Measurements from ENCODE around the gene OXSR1.
A peak's percentile ranks its signal among the peaks of the same experiment; 100 is the strongest.

The OXSR1 gene

DNA sequence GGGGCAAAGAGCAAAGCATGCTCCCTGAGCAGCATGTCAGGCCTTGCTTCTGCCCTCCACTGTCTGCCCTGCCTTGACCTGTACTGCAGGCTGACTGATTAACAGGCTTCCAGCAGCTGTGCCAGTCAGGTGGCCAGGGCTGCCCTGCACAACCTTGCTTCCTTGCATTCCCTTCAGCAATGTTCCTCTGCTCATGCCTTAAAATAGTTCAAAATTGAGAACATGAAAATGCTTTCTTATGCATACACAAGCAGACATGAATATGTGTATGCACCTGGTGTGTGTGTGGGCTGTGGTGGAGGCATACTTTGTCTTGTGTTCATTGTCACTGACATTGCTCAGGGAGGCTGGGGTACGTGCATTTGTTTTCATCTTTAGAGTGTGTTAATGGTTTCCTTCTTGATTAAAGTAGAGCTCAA is 99.0 kb downstream of the OXSR1 start:
- WGBS (ENCODE audit: extremely low coverage, insufficient coverage, insufficient read length), result no CpG with 5 or more reads among the region's 1 CpG
- no peak overlapping the region for H3K14ac ChIP-seq (ENCODE audit: low read length)

DNA sequence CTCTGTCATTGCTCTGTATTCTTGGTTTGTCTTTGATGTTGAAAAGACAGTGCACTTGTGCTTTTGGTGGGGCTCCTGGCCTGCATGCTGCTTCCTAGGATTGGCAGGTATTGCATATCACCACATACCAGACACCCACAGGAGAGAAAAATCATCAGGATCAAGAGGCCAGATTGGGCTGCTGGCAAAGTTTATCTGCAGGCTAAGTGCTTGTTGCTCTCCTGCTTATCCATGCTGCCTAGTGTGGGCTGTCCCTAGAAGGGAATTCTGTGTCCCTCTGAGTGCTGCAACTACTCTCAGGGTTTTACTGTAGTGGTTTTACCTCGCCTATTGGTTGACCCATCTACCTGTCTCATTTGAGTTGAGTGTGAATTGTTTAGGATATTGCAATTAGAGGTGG is 99.4 kb downstream of the OXSR1 start:
- no peak overlapping the region for H3K23ac ChIP-seq (ENCODE audit: low read length)
- no peak overlapping the region for H2AK5ac ChIP-seq (ENCODE audit: low read length)
- H3K18ac ChIP-seq (ENCODE audit: low read length), result no peak overlapping the region
- H3K79me1 ChIP-seq (ENCODE audit: low read length), result no peaks in the 10 kb centered on the region
- no peak overlapping the region for H4K91ac ChIP-seq (ENCODE audit: low read depth, low read length)
- H3K27me3 ChIP-seq (ENCODE audit: insufficient read depth, low read length), result no peaks in the 10 kb centered on the region
- H3K79me2 ChIP-seq (ENCODE audit: control insufficient read depth, insufficient read depth, low read length, poor library complexity), result no peaks in the 10 kb centered on the region
- H4K12ac ChIP-seq (ENCODE audit: low read depth, low read length), result no peak overlapping the region
- peaks cover 0 to 2% of the 10 kb centered on the region in 2 experiments for H3K4me1 ChIP-seq (ENCODE audit: control insufficient read depth in 1 of 2, insufficient read depth in 2 of 2, low read length in 2 of 2)
- H3K9ac ChIP-seq (ENCODE audit: low read length), result no peak overlapping the region
- no peak overlapping the region for H2BK12ac ChIP-seq (ENCODE audit: low read length)
- no peak overlapping the region for H3K4ac ChIP-seq (ENCODE audit: low read depth, low read length)
- no peaks in the 10 kb centered on the region for H3K36me3 ChIP-seq (ENCODE audit: control insufficient read depth in 1 of 2, insufficient read depth in 2 of 2, low read length in 2 of 2)
- no peak overlapping the region for H3K4me3 ChIP-seq (ENCODE audit: low read depth, low read length)
- WGBS (ENCODE audit: extremely low coverage, insufficient coverage, insufficient read length), result no CpG with 5 or more reads among the region's 1 CpG
- no peak overlapping the region for H3K27ac ChIP-seq (ENCODE audit: low read depth, low read length)
- H2BK5ac ChIP-seq (ENCODE audit: low read depth, low read length, poor library complexity), result no peak overlapping the region
- H4K8ac ChIP-seq (ENCODE audit: low read depth, low read length), result no peak overlapping the region
- peak in 1 of 2 donors; percentile 21 for DNase-seq
- H3K9me3 ChIP-seq (ENCODE audit: insufficient read depth, low read depth, low read length), result no peaks in the 10 kb centered on the region
- H3K4me2 ChIP-seq (ENCODE audit: low read length), result no peak overlapping the region
- no peak overlapping the region for H3K14ac ChIP-seq (ENCODE audit: low read length)
- no peak overlapping the region for H2BK120ac ChIP-seq (ENCODE audit: insufficient read depth, low read length, poor library complexity)
- H2AFZ ChIP-seq (ENCODE audit: insufficient read depth, low read length, poor library complexity), result no peak overlapping the region

More for the DNA sequence above, 99.0 kb downstream of the OXSR1 start:
- no peak overlapping the region for H3K27ac ChIP-seq (ENCODE audit: low read depth, low read length)
- H3K36me3 ChIP-seq (ENCODE audit: control insufficient read depth in 1 of 2, insufficient read depth in 2 of 2, low read length in 2 of 2), result no peaks in the 10 kb centered on the region
- no peaks in the 10 kb centered on the region for H3K79me1 ChIP-seq (ENCODE audit: low read length)
- DNase-seq, result peak in 1 of 2 donors; percentile 5
- no peak overlapping the region for H2BK5ac ChIP-seq (ENCODE audit: low read depth, low read length, poor library complexity)
- no peak overlapping the region for H3K4ac ChIP-seq (ENCODE audit: low read depth, low read length)
- no peak overlapping the region for H2BK120ac ChIP-seq (ENCODE audit: insufficient read depth, low read length, poor library complexity)
- H2AFZ ChIP-seq (ENCODE audit: insufficient read depth, low read length, poor library complexity), result no peak overlapping the region
- H4K8ac ChIP-seq (ENCODE audit: low read depth, low read length), result no peak overlapping the region
- H3K9me3 ChIP-seq (ENCODE audit: insufficient read depth, low read depth, low read length), result no peaks in the 10 kb centered on the region
- no peaks in the 10 kb centered on the region for H3K27me3 ChIP-seq (ENCODE audit: insufficient read depth, low read length)
- H3K4me3 ChIP-seq (ENCODE audit: low read depth, low read length), result no peak overlapping the region
- H3K4me1 ChIP-seq (ENCODE audit: control insufficient read depth in 1 of 2, insufficient read depth in 2 of 2, low read length in 2 of 2), result peaks cover 0 to 2% of the 10 kb centered on the region in 2 experiments
- no peak overlapping the region for H2BK12ac ChIP-seq (ENCODE audit: low read length)
- H4K12ac ChIP-seq (ENCODE audit: low read depth, low read length), result no peak overlapping the region
- no peak overlapping the region for H3K9ac ChIP-seq (ENCODE audit: low read length)
- no peak overlapping the region for H3K18ac ChIP-seq (ENCODE audit: low read length)
- H3K79me2 ChIP-seq (ENCODE audit: control insufficient read depth, insufficient read depth, low read length, poor library complexity), result no peaks in the 10 kb centered on the region
- no peak overlapping the region for H2AK5ac ChIP-seq (ENCODE audit: low read length)
- H4K91ac ChIP-seq (ENCODE audit: low read depth, low read length), result no peak overlapping the region
- no peak overlapping the region for H3K23ac ChIP-seq (ENCODE audit: low read length)
- no peak overlapping the region for H3K4me2 ChIP-seq (ENCODE audit: low read length)

DNA sequence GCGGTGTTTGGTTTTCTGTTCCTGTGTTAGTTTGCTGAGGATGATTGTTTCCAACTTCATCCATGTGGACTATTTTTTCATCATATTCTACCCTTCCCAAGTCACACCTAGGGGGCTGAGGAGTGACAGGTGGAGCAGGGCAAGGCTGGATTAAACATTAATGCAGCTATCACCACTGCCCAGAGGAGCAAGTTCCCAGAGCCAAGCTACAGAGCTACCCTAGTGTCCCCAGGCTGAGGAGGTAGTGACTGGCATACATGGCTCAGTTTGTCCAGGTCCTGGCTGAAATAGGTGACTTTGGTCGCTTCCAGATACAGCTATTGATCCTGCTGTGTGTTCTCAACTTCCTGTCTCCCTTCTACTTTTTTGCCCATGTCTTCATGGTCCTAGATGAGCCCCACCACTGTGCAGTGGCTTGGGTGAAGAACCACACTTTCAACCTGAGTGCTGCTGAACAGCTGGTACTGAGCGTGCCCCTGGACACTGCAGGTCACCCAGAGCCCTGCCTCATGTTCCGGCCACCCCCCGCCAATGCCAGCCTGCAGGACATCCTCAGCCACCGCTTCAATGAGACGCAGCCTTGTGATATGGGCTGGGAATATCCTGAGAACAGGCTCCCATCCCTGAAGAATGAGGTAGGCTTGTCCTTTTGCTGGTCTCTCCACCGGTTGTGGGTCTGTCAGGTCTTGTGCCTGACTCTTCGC is 100.4 kb downstream of the OXSR1 start, which contains the start of gene SLC22A13:
SLC22A13 (plus strand) TSS at position 209 of the 704 bp plus-strand sequence; CDS start at position 258, 49 bp downstream.
- Histone ChIP-seq H4K91ac (ENCODE audit: low read depth, low read length) (no peak within 1 kb of the TSS), H3K4me3 (ENCODE audit: low read depth, low read length) (no peak within 1 kb of the TSS), H3K18ac (ENCODE audit: low read length) (no peak within 1 kb of the TSS), H2BK120ac (ENCODE audit: insufficient read depth, low read length, poor library complexity) (no peak within 1 kb of the TSS), H3K36me3 (ENCODE audit: control insufficient read depth in 1 of 2, insufficient read depth in 2 of 2, low read length in 2 of 2) (no peaks in the 10 kb centered on the region), H3K23ac (ENCODE audit: low read length) (no peak within 1 kb of the TSS), H4K12ac (ENCODE audit: low read depth, low read length) (no peak within 1 kb of the TSS), H2BK12ac (ENCODE audit: low read length) (no peak within 1 kb of the TSS), H3K4ac (ENCODE audit: low read depth, low read length) (no peak within 1 kb of the TSS), H3K79me1 (ENCODE audit: low read length) (no peaks in the 10 kb centered on the region), H2AFZ (ENCODE audit: insufficient read depth, low read length, poor library complexity) (no peak within 1 kb of the TSS), H3K9ac (ENCODE audit: low read length) (no peak within 1 kb of the TSS), H2BK5ac (ENCODE audit: low read depth, low read length, poor library complexity) (no peak within 1 kb of the TSS), H2AK5ac (ENCODE audit: low read length) (no peak within 1 kb of the TSS), H4K8ac (ENCODE audit: low read depth, low read length) (no peak within 1 kb of the TSS), H3K9me3 (ENCODE audit: insufficient read depth, low read depth, low read length) (no peaks in the 10 kb centered on the region), H3K4me1 (ENCODE audit: control insufficient read depth in 1 of 2, insufficient read depth in 2 of 2, low read length in 2 of 2) (peaks cover 0 to 2% of the 10 kb centered on the region in 2 experiments), H3K14ac (ENCODE audit: low read length) (no peak within 1 kb of the TSS), H3K27ac (ENCODE audit: low read depth, low read length) (no peak within 1 kb of the TSS), H3K4me2 (ENCODE audit: low read length) (no peak within 1 kb of the TSS), H3K27me3 (ENCODE audit: insufficient read depth, low read length) (no peaks in the 10 kb centered on the region), H3K79me2 (ENCODE audit: control insufficient read depth, insufficient read depth, low read length, poor library complexity) (no peaks in the 10 kb centered on the region)
- no CpG with 5 or more reads among the region's 9 CpGs for WGBS (ENCODE audit: extremely low coverage, insufficient coverage, insufficient read length)
- no peak for DNase-seq

DNA sequence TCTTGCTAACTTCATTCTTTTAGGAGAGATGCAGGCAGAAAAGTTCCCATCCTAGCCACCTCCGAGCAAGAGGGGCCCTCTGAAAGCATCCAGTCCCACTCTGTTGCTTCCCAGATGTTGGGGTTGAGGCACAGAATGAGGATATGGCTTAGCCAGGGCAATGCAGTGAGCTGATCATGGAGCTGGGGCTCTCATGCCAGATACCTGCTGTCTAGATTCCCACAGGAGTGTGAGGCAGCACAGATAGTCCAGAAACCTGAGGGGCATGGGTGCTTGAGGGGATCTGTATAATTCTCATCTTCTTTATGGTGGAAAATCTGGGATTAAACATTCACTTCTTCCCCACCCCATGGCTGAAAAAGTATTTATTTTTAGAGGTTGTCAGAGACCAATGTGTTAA is 101.5 kb downstream of the OXSR1 start:
- Histone ChIP-seq H2BK12ac (ENCODE audit: low read length) (no peak overlapping the region), H3K14ac (ENCODE audit: low read length) (no peak overlapping the region), H3K18ac (ENCODE audit: low read length) (no peak overlapping the region), H4K8ac (ENCODE audit: low read depth, low read length) (no peak overlapping the region), H4K12ac (ENCODE audit: low read depth, low read length) (no peak overlapping the region), H2BK5ac (ENCODE audit: low read depth, low read length, poor library complexity) (no peak overlapping the region), H3K27me3 (ENCODE audit: insufficient read depth, low read length) (no peaks in the 10 kb centered on the region), H3K79me2 (ENCODE audit: control insufficient read depth, insufficient read depth, low read length, poor library complexity) (no peaks in the 10 kb centered on the region), H3K4me3 (ENCODE audit: low read depth, low read length) (no peak overlapping the region), H3K4ac (ENCODE audit: low read depth, low read length) (no peak overlapping the region), H3K36me3 (ENCODE audit: control insufficient read depth in 1 of 2, insufficient read depth in 2 of 2, low read length in 2 of 2) (no peaks in the 10 kb centered on the region), H3K27ac (ENCODE audit: low read depth, low read length) (no peak overlapping the region), H3K9me3 (ENCODE audit: insufficient read depth, low read depth, low read length) (no peaks in the 10 kb centered on the region), H4K91ac (ENCODE audit: low read depth, low read length) (no peak overlapping the region), H2AFZ (ENCODE audit: insufficient read depth, low read length, poor library complexity) (no peak overlapping the region), H3K4me2 (ENCODE audit: low read length) (no peak overlapping the region), H3K4me1 (ENCODE audit: control insufficient read depth in 1 of 2, insufficient read depth in 2 of 2, low read length in 2 of 2) (peaks cover 0 to 2% of the 10 kb centered on the region in 2 experiments), H3K79me1 (ENCODE audit: low read length) (no peaks in the 10 kb centered on the region), H2AK5ac (ENCODE audit: low read length) (no peak overlapping the region), H3K9ac (ENCODE audit: low read length) (no peak overlapping the region), H2BK120ac (ENCODE audit: insufficient read depth, low read length, poor library complexity) (no peak overlapping the region), H3K23ac (ENCODE audit: low read length) (no peak overlapping the region)
- no CpG with 5 or more reads among the region's 1 CpG for WGBS (ENCODE audit: extremely low coverage, insufficient coverage, insufficient read length)
- DNase-seq, result no peak

All from trophoblast cell (in vitro differentiated cells and primary cell).